Fibroblast of villous mesenchyme (primary cell): Measurements from ENCODE around the gene AVEN. TPM values are rescaled to one million over a fixed set of nuclear protein-coding genes. Genes with fewer than 3 reads are reported as not detected.

Experiments used
- DNase-seq: peaks from one replicate; pipeline ENCODE4 v3.0.0-alpha.2; 2010; ENCODE audit warnings: low read depth
- H3K4me3 ChIP-seq: 2 replicates; pipeline ENCODE4 v1.5.1; 2011; ENCODE audit warnings: low read depth, mild to moderate bottlenecking, low read length
- total RNA-seq: library from RNA; depleted of rRNA; stranded (reverse); fragments of >200 nt; gene quantifications from 2 replicates; pipeline ENCODE4 v1.2.3, GENCODE V29; 2012
- TF ChIP-seq, protein P1 (sequence below): IDR thresholded peaks from 2 replicates; pipeline ENCODE4 v1.5.1; 2012; ENCODE audit warnings: low read depth, mild to moderate bottlenecking, low read length; ENCODE audit not compliant: insufficient read depth

The AVEN gene
- total RNA-seq, 1 donor, result 37.1 TPM

DNA sequence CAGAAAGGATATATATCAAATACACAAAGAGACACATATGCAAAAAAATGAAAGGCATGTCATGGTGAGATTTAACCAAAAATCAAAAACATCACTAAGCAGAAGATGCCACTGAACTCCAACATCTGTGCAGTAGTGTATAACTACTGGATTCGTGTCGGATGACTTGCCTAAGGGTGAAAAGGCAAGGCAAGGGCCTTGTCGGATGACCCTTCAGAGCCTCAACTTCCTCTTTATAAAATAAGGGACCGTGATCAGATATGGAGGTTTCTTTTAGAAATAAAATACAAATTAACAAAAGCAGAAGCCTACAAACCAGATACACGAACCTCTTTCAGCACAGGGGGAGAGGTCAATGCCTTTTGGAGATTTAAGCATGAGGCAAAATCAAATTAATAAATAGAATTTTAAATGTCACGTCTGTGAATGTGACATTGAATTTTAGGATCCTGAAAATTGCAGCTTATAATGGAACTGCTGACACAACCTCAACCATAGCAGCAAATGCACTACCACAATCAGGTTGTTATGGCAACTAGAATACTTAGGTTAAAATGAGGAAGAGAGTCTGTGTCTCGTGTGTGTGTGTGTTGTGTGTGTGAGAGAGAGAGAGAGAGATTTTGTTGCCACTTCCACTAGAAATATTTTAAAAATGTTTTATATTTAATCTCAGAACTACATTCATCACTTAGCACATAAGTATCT, 79.0 kb downstream of the AVEN start:
- H3K4me3 ChIP-seq, result no peak overlapping the region
- no peak for DNase-seq
- TF ChIP-seq, protein P1, sequence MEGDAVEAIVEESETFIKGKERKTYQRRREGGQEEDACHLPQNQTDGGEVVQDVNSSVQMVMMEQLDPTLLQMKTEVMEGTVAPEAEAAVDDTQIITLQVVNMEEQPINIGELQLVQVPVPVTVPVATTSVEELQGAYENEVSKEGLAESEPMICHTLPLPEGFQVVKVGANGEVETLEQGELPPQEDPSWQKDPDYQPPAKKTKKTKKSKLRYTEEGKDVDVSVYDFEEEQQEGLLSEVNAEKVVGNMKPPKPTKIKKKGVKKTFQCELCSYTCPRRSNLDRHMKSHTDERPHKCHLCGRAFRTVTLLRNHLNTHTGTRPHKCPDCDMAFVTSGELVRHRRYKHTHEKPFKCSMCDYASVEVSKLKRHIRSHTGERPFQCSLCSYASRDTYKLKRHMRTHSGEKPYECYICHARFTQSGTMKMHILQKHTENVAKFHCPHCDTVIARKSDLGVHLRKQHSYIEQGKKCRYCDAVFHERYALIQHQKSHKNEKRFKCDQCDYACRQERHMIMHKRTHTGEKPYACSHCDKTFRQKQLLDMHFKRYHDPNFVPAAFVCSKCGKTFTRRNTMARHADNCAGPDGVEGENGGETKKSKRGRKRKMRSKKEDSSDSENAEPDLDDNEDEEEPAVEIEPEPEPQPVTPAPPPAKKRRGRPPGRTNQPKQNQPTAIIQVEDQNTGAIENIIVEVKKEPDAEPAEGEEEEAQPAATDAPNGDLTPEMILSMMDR, result no peak

GRCh38 chr15:33956397-33956796, 82.6 kb downstream of the AVEN start:
- no peak overlapping the region for H3K4me3 ChIP-seq
- DNase-seq, result no peak
- TF ChIP-seq, protein P1, result no peak

DNA sequence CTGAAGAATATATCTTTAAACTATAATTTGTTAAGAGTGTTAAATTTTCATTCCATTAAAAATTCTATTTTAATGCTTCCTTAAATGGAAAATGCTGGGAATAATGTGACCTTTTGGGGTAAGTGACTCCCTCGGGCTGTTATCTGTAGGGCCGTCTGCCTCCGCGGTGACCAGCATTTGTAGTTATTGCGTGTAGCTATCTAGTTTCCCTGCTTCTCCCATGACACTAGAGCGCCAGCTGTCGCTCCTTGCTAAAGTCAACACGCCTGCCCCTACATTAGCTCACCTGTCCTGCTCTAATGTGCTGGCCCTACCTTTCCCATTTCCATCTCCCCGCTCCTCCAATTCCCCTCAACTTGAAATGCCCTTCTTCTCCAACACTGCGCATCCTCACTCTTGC, 83.1 kb downstream of the AVEN start:
- no peak for DNase-seq
- TF ChIP-seq, protein P1, result no peak
- no peak overlapping the region for H3K4me3 ChIP-seq

DNA sequence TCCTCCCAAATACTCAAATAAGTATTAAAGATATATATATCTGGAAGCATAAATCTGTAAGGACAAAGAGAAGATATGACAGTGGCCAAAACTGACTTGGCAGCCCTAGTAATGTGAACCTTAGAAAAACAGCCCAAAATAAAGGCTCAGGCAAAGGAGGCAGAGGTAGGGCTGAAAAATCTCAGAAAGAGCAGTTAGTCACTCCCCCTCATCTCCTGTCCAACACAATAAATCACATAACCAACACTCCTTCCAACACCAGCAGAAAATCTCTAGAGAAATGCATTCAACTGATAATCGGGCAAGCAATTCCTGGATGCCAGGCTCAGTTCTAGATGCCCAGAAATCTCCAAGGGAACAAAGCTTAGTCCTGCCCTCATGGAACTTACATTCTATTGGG, 92.9 kb downstream of the AVEN start:
- TF ChIP-seq, protein P1, result no peak
- no peak overlapping the region for H3K4me3 ChIP-seq
- DNase-seq, result no peak

DNA sequence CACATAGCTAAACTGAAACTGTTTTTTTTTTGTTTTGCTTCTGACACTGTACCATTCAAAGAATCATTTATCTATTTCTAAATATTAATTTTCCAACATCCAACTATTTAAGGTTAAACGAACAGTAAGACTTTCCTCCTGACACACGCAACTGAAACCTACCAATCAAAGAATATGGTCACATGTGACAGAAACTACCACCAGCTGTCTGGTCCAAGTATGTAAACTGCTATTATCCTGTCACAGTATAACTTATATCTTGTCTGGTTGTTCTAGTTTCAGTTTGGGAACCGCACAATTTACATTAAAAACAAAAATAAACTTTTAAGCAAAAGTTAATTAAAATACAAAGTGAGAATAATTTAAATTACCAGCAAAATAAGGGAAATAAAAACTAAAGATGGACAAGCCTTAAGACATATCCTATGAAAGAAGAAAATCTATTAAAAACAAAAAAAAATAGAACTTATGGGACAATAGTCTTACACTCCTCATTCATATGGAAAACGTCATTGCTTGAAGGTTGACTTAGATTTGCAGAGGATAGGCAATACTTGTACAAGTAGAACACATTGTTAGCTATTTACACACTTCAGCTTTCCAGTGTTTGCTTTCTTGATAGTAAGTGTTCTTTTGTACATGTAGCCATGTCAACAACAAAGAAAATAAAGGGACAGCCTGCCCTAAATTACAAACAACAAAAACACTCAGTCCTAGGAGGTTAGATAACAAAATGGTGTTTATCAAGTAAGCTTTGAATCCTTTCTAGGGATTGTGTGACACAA, 97.5 kb downstream of the AVEN start:
- peak overlapping the region; percentile 18 for H3K4me3 ChIP-seq
- DNase-seq, result peak; percentile 49
- TF ChIP-seq, protein P1, result no peak

DNA sequence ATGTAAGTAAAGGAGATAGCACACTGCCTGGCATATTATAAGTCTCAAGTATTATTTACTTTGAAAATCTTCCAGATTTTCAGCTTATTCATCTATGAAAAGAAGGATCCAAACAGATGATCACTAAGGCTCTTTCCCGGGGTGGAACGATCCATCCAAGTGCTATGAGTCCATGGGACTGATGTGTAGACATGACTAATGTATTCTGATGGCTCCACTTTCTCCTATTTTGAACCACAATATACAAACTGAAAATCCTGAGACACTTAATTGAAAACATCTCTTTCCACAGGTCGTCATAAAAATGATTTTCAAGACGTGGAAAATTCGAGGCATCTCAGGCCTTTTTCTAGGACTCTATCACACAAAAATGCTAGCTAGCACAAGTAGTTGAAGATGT, 104.1 kb downstream of the AVEN start:
- TF ChIP-seq, protein P1, result no peak
- no peak for DNase-seq
- no peak overlapping the region for H3K4me3 ChIP-seq

DNA sequence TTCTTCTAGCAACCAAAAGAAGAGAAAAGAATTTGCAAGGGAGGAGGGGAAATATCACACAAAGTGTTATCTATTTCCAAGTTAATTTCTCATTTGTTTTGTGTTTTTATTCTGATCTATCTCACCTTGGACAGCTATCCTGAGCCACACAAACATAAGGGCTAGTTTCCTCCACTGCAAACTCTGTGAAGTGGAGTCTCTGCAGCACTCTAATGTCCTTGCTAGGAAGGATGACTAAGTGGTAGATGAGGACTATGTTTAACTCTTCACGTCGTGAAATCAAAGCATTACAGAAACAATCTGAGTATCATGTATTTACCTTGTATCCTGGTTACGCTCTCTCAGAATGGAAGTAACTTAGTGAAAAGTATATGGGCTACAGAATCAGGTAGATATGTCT, 104.6 kb downstream of the AVEN start:
- TF ChIP-seq, protein P1, result no peak
- no peak for DNase-seq
- no peak overlapping the region for H3K4me3 ChIP-seq
